Uterus (tissue), 2 donors: ENCODE measurements around the gene POGK.

Experiments
- CTCF ChIP-seq, 4 experiments: fragments of 200-600 bp in 2 of 4; fragments of 450-650 bp in 2 of 4; sonication (generic) in 2 of 4; IDR thresholded peaks; one replicate each; pipeline ENCODE4 v1.5.1; 2016 to 2019; ENCODE audit warnings: antibody characterized with exemption in 4 of 4, mild to moderate bottlenecking in 2 of 4, moderate library complexity in 1 of 4
- POLR2A ChIP-seq, 2 donors: fragments of 450-650 bp; IDR thresholded peaks; one replicate each; pipeline ENCODE4 v1.6.1; 2016; ENCODE audit warnings: antibody characterized with exemption in 2 of 2, mild to moderate bottlenecking in 1 of 2, moderate library complexity in 1 of 2

GRCh38 chr1:166905136-166905535 lies 65.9 kb downstream of the POGK start:
- TF ChIP-seq POLR2A (IDR thresholded peaks at IDR 0.05) (no peak), CTCF (IDR thresholded peaks at IDR 0.05) (no peak)
